Measurements from ENCODE around the gene DNAAF8.
A peak's percentile ranks its signal among the peaks of the same experiment; 100 is the strongest.

Gene DNAAF8

DNA sequence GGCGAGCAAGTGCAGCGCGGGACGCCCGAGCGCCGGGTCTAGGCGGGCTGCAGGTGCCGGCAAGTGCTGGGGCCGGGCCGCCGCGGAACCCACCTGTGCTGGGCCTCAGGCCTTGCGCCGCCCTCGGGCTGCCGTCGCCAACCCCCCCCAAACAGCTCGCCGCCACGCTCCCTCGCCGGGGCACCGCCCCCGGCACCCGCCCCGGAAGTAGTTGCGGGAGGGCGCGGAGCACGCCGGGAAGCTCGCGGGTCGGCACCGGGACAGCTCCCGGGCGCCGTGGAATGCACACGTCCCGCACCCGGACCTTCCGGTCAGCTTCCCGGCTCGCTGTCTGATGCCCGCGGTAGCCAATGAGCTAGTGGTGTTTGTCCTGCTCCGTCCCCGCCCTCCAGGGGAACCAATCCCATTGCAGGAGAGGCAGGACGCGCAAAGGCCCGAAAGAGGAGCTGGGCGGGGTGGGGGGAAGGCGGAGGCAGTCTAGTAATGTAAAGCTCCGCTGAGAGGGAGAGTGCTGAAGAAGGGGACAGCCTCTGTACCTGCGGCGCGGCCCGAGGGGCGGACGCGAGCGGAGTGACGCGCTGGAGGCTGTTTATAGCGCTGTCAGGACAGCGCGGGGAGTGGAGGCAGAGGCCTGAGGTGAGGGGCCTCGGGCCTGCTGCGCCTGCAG lies at the start of gene DNAAF8, which contains the start of gene ANKS3:
DNAAF8 (plus strand) TSS at position 475 of the 667 bp plus-strand sequence. CDS start 1,978 bp downstream, outside the sequence.
ANKS3 (minus strand) TSS at position 209 of the 667 bp plus-strand sequence. CDS start 4,122 bp downstream, outside the sequence.
- peak; percentile 90 for DNase-seq (ENCODE audit: low read depth)
- H3K4me3 ChIP-seq (ENCODE audit: low read depth, low read length), result peak within 1 kb of the TSS; percentile 99

DNA sequence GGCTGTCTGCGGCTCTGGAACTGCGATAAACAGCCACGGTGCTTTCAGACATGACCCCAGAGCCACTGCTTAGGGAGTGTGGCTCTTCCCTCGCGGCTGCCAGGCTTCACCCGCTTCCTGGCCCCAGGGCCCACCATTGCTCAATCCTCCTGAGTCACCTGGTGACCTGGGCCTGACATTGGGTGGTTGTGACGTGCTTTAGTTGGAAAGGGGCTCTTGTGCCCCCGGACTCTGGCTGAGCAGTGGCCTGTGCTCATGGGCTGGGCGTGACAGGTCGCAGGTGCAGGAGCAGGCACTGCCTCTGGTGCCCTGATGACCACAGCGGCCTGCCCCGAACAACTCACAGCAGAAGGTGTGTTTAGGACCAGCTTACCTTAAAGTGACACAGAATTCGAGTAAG lies 49.6 kb upstream of the DNAAF8 start:
- H3K4me3 ChIP-seq (ENCODE audit: low read depth, low read length), result no peak overlapping the region
- DNase-seq (ENCODE audit: low read depth), result no peak

DNA sequence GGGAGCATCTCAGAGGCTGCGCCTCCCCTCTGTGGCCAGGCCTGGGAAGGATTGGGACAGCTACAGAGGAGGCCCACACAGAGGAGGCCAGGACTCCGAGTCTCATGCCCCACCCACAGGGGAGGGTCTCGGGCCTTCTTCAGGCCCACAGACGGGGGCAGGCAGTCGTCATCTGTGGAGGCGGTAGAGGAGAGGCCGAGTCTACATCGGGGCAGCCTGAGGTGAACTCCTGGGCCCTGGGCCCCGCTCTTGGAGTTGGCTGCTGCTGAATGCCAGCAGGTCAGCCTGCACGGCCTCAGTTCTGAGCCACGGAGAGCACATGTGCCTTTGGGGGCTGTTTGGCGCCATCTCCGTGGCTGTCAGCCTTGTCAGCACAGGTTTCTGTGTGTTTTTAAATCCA lies 49.0 kb upstream of the DNAAF8 start:
- no peak overlapping the region for H3K4me3 ChIP-seq (ENCODE audit: low read depth, low read length)
- no peak for DNase-seq (ENCODE audit: low read depth)

DNA sequence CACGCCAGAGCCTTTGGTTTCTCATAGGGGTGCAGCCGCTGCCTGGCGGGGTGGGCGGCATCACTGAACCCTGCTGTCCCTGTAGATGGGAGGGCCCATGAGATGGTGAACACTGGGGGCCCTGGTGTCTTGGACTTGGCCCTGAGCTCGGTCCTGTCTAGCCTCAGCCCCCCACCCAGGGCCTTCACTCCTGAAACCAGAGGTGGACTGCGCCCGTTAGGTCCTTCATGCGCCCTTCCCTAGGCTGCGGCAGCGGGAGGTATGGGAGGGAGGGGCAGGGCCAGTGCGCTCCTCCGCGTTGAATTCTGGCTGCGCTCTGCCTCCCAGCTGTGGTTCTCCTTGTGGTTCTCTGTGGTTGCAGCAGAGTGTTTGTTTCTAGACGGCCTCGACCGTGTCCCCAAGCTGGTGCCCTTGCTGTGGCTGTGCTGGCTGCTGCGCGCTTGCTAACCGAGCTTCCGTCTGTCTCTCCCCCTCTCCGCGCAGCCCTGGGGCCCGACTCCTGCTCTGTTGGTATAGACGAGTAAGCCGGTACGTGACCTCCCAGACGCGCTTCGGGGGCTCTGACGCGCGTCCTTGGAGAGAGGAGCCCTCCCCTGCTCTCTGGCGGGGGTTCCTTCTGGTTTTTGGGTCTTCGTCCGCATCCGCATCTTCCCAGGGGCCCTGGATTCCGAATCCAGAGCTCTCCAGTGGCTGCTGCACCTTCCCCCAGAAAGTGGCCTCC lies 48.4 kb upstream of the DNAAF8 start:
- DNase-seq (ENCODE audit: low read depth), result no peak
- no peak overlapping the region for H3K4me3 ChIP-seq (ENCODE audit: low read depth, low read length)

DNA sequence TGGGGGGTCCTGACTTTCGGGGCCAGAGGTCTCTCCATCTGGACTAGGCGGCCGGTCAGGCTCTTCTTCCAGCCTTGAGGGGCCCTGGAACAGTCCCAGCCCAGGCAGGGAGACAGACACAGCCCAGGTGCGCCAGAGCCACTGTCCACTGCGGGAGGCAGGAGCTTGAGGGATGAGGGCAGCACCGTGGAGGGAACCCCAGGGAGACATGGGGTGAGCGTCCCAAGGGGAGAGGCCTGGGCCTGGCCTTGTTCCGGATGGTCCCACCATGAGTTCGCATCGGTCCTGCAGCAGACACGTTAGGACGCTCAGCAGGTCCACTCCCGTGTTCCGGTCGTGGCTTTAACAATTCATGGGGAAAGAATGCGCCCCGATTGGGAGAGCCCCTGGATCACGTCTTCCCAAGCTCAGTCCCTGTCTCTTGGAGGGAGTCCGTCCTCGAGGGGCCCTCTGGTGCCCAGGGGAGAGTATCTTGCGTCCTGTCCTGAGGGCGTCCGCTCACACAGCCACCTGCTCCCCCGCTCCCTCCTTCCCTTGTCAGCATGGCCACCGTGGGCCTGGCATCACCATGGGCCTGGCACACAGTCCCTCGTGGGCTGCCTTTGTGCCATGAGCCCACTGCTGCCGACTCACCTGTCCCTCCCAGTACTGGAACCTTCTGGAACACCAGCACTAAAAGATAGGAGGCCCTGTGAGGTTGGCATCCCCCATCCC lies 47.7 kb upstream of the DNAAF8 start:
- H3K4me3 ChIP-seq (ENCODE audit: low read depth, low read length), result no peak overlapping the region
- DNase-seq (ENCODE audit: low read depth), result no peak

DNA sequence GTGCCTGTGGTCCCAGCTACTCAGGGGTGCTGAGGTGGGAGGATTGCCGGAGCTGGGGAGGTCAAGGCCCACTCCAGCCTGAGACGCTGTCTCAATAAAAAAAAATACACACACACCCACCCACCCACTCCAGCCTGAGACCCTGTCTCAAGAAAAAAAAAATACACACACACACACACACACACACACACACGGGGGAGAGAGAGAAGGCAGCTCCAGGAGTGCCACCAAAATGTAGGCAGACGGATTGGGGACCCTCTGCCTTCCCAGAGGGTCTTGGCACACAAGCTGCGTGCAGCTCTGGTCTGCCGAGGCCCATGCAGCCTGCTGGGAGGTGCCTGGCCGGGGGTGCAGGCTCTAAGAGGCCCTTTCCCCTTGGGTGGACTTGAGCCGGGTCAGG lies 46.9 kb upstream of the DNAAF8 start:
- no peak overlapping the region for H3K4me3 ChIP-seq (ENCODE audit: low read depth, low read length)
- DNase-seq (ENCODE audit: low read depth), result no peak

DNA sequence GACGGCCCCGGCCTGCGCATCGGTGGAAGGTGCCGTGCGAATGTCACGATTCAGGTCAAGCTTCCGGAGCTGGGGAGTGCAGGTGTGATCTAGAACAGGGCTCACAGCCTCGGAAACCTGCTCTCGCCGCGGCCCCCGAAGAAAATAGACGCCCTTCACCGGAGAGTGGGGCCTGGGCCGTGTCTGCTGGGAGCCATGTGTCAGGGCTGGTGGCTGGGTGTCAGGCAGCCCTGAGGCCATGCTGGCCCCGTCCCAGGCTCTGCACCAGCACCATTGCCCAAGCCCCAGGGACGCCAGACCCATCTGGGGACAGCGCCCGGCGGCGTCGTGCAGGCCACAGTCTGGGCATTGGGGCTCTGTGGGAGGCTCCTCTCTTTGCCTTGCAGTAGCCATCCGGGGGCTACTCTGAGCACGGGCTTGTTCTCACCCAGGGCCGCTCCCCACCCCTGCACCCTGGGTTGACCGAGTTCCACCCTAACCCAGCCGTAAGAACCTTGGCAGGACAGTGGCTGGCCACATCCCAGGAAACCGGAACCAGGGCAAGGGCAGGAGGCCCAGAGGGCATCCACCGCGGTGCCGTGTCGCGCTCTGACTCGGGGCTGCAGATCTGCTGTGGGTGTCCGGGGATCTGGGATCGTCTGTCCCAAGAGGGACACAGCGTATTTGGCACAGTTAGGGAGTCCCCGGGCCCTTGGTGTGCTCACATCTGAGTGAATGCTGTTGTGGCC lies 46.2 kb upstream of the DNAAF8 start:
- no peak for DNase-seq (ENCODE audit: low read depth)
- H3K4me3 ChIP-seq (ENCODE audit: low read depth, low read length), result no peak overlapping the region

DNA sequence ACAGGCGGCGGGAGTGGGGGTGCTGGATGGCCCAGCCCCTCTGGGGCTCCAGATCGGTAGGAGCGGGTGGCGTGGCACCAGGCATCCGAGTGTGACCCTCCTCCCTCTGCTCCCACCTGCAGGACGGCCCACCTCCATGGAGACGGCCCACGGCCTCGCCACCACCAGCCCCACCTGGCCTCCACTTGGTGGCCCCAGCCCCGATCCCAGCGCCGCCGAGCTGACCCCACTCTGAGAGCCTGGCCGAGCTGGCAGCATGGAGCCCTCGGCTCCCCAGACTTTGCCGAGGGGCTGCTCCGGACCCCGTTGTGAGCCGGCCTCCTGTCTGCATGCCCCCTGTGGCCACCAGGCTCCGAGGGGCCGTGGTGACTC lies 45.7 kb upstream of the DNAAF8 start:
- H3K4me3 ChIP-seq (ENCODE audit: low read depth, low read length), result no peak overlapping the region
- DNase-seq (ENCODE audit: low read depth), result no peak

DNA sequence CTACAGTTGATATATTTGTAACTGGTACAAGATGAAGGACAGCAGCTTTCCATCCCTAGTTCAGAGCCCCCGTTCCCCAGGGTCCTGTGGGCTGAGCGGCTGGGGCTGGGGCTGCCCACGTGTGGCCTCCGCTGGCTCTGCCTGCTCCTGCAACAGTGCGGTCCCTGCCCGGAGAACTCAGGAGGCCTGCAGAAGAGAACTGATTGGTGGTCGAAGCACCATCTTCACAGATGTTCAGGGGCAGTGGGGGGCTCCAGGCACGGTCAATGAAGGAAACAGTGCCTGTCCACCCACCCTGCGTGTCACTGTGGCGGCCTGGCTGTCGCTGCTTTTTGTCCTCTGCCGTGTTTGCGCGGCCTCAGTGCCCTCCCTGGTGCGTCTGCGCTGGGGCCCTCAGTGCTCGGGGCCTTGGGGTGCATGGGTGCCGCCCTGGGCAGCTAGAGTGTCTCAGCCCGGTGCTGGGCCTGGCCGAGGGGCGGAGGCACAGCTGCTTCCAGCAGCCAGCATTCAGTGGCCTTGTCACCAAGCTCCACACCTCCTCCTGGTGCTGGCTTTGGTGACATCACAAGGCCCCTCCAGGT lies 45.2 kb upstream of the DNAAF8 start:
- no peak for DNase-seq (ENCODE audit: low read depth)
- no peak overlapping the region for H3K4me3 ChIP-seq (ENCODE audit: low read depth, low read length)

DNA sequence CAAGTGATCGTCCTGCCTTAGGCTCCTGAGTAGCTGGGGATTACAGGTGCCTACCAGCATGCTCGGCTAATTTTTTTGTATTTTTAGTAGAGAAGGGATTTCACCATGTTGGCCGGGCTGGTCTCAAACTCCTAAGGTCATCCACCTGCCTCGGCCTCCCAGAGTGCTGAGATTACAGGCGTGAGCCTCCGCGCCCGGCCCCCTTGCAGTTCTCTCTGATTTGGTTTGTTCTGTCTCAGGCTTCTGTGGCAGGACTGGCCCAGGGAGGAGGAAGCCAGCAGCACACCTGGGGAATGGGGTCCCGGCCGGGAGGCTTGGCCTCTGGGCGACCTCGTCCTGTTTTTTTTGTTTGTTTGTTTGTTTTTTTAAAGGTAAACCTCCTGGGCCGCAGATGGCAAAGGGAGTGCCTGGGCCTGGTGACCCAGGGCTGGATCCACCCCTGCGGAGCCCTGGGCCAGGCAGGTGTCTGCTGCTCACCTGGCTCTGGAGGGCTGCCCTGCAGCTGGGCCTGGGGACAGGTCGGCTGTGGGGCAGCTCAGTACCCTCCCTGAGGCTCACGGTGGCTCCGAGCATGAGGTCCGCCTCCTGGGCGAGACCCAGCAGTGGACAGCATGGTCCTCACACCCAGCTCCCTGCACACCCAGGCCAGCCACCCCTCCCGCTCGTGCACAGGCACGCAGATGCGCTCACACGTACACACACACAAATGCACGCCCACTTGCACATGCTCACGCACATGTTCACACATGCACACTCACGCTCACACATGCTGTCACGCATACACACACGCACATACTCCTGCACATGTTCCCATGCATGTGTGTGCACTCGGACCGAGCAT lies 44.3 kb upstream of the DNAAF8 start:
- no peak for DNase-seq (ENCODE audit: low read depth)
- H3K4me3 ChIP-seq (ENCODE audit: low read depth, low read length), result no peak overlapping the region

DNA sequence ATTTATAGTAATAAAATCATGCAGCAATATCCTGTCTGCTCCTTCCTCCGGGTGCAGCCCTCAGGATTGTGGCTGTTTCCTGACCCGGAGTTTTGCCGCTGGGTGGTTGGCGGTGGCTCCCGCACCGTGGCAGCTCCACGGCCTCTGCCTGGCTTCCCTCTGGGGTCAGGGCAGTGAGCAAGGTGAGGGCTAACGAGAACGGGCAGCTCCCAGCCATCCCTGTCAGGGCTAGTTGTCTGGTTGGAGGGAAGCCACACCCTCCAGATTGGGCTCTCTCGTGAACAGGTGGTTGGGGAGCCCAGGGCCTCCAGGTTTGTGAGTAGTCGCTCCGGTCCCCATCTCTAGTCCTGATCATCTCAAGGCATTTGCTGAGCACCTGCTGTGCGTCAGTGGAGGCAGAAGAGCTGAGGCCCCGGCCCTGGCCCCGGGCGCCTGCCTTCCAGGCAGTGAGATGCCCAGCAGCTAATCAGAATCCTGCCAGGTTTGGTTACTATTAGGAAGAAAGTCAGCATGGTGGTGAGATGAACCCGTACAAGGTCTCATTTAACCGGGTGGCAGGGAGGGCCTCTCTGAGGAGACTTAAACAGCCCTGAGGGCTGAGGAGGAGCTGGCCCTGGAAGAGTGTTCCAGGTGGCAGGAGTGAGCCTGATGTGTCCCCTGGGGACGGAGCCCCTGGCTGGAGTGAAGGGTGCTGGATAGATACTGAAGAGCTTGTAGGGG lies 43.2 kb upstream of the DNAAF8 start:
- DNase-seq (ENCODE audit: low read depth), result no peak

DNA sequence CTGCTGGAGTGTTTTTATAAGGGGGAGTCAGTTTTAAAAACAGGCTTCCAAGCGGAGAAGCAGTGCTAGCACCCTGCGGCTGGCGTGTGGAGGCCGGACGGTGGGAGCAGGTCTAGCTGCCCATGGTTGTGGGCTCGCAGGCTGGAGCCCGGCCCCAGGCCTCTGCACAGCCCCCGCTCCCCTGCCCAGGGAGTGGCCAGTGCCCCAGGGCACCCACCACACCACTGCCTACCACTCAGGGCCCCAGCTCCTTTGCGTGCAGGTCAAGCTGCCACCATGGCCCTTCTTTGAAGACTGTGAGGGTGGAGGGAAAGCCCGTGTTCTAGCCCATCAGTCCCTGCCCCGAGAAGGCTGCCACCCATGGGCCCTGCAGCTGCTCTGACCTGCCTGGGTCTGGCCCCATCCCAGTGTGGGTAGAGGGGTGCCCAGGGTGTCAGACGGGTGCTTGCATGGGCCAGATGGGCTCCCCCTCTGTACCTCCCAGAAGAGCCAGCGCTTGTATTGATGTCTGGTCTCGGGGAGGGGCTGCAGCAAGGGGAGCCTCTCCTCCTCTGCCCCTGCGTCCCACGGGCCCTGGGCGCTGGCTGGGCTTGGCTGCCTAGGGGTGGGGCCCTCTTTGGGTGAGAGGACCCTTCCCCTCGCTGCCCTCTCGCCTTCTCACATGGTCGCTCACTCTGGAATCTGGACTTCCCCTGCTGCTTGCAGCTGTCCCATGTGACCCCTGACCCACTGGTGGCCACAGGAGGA lies 42.5 kb upstream of the DNAAF8 start:
- H3K4me3 ChIP-seq (ENCODE audit: low read depth, low read length), result no peak overlapping the region
- no peak for DNase-seq (ENCODE audit: low read depth)

More for the DNA sequence above, 43.2 kb upstream of the DNAAF8 start:
- H3K4me3 ChIP-seq (ENCODE audit: low read depth, low read length), result no peak overlapping the region

DNA sequence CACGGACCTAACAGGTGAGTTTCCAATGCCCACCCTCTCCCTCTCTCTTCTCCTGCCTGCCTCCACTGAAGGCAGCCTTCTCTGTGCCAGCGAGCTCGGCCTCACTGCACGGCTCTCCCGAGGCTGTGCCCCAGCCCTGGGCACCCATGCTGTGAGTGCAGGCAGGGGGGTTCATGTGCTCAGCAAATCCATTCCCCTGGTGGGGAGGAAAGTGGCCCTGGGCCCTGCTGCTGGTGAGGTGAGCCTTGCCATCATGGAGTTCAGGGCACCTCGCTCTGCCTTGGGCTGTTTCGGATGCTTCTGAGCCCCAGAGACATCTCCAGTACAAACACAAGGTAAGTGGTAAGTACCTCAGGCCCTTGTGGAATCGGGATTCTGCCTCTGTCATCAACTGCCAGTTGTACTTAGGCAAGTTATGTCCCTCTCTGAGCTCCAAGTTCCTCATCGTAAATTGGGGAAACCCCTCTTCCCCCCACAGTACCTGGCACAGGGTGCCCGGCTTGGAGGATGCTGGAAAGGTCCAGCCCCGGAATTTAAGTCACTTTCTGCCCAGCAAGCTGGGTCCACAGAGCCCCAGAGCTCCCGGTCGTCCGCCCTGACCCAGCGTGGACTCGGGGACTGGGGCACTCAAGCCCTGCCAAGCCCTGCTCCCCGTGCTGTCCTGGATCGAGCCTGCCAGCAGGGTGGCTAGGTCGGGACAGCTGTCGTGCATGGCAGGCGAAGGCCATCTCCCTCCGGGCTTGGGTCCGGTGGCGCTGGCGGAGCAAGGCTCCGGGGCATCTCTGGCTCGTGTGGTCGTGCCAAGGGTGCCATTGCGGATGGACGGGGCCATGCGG lies 41.7 kb upstream of the DNAAF8 start:
- peak overlapping the region; percentile 90 for H3K4me3 ChIP-seq (ENCODE audit: low read depth, low read length)
- no peak for DNase-seq (ENCODE audit: low read depth)

DNA sequence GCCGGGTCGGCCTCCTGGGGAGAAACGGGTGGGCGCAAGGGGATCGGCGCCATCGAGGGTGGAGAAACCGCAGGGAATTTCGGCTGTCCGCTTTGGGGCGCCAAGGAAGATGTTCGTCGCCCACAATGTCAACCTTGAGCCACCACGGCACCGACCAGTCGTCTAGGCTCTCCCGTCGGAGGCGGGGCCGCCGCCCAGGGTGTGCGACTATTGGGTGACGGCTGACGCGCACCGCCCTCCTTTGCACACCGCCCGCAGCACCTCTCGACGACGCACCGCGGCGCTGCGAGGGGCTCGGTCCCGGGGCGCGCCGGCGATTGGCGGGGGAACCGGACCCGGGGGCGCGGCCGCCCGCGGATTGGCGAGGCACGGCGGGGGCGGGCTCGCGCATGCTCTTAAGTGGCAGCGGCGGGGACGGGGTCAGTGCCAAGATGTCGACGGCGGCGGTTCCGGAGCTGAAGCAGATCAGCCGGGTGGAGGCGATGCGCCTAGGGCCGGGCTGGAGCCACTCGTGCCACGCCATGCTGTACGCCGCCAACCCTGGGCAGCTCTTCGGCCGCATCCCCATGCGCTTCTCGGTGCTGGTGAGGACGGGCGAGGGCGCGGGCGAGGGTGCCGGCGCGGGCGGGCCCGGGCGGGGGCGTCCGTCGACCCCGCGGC lies 40.9 kb upstream of the DNAAF8 start, which contains the start of gene NUDT16L1:
NUDT16L1 (plus strand) TSS at position 267 of the 660 bp plus-strand sequence; CDS start at position 432, 165 bp downstream.
- peak; percentile 77 for DNase-seq (ENCODE audit: low read depth)
- H3K4me3 ChIP-seq (ENCODE audit: low read depth, low read length), result peak within 1 kb of the TSS; percentile 90

DNA sequence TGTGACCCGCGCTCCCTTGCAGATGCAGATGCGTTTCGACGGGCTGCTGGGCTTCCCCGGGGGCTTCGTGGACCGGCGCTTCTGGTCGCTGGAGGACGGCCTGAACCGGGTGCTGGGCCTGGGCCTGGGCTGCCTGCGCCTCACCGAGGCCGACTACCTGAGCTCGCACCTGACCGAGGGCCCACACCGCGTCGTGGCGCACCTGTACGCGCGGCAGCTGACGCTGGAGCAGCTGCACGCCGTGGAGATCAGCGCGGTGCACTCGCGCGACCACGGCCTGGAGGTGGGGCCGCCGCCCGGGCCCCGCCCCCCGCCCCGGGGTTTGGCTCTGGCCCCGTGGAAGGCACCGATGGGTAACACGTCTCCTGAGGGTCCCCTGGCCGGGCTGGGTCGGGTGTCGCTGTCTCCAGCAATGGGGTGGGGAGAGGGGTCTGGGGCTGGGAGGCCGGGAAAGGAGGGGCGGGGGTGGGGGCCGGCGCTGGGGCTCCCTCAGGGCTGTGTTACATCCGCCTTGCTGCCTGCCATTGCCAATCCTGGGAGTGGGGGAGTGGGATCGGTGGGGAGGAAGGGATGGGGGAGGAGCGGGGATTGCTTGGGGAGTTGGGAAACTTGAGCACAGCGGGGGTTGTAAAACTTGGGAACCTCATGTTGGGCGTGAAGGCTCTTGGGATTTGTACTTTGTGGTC lies 40.2 kb upstream of the DNAAF8 start:
- H3K4me3 ChIP-seq (ENCODE audit: low read depth, low read length), result peak overlapping the region; percentile 90
- peak; percentile 51 for DNase-seq (ENCODE audit: low read depth)

Measured in skeletal muscle cell (primary cell).